ENCODE measurements around the gene HS3ST5. TPM values are rescaled to one million over a fixed set of nuclear protein-coding genes. Genes with fewer than 3 reads are reported as not detected.

The HS3ST5 gene
- total RNA-seq, 4 donors from 2014 or later, result not detected

GRCh38 chr6:114187563-114187962, 155.3 kb downstream of the HS3ST5 start:
- TF ChIP-seq POLR2A (IDR thresholded peaks at IDR 0.05), result no peak
- TF ChIP-seq CTCF (IDR thresholded peaks at IDR 0.05), result no peak
- WGBS, 2 donors, result 79 to 88% methylated on average over 4 of the region's 4 CpGs
- Histone ChIP-seq H3K4me3 (no peak overlapping the region), H3K27ac (no peak overlapping the region), H3K4me1 (no peaks in the 10 kb centered on the region), H3K36me3 (no peaks in the 10 kb centered on the region), H3K27me3 (no peaks in the 10 kb centered on the region), H3K9me3 (no peaks in the 10 kb centered on the region)
- intact Hi-C loops (cut with DNase I), result no loop called here
- DNase-seq, result no peak

- TF ChIP-seq CTCF (IDR thresholded peaks at IDR 0.05) (no peak), POLR2A (IDR thresholded peaks at IDR 0.05) (no peak)
- no peak for DNase-seq
- Histone ChIP-seq H3K4me1 (no peaks in the 10 kb centered on the region), H3K4me3 (no peak overlapping the region), H3K9me3 (no peaks in the 10 kb centered on the region), H3K27me3 (no peaks in the 10 kb centered on the region), H3K27ac (no peak overlapping the region), H3K36me3 (no peaks in the 10 kb centered on the region)
- WGBS, 2 donors, result 64 to 84% methylated on average over 3 of the region's 3 CpGs
- intact Hi-C loops (cut with DNase I), result no loop called here
These were observed 161.2 kb downstream of the HS3ST5 start for GRCh38 chr6:114181664-114182063.

DNA sequence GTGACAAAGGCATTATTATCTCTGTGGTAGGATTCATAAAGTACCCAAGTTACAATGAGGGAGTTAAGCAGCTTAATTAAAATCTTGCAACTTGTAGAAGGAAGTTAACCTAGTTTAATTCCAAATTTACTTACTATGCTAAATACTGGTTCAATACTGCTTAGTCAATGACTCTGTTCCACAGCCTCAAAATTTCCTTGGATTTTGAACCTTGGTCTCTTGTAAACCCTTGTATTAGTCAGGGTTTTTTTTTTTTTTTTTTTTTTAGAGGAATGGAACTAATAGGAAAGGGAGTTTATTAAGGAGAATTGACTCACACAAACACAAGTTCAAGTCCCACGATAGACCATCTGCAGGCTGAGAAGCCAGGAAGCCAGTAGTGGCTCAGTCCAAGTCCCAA, 163.4 kb downstream of the HS3ST5 start:
- no peak overlapping the region for H3K27ac ChIP-seq
- 88 to 100% methylated on average over 1 of the region's 1 CpG for WGBS, 2 donors

GRCh38 chr6:114176726-114177125, 166.1 kb downstream of the HS3ST5 start:
- no peak for DNase-seq
- H3K4me1 ChIP-seq, result no peaks in the 10 kb centered on the region
- no peaks in the 10 kb centered on the region for H3K36me3 ChIP-seq
- no peak overlapping the region for H3K27ac ChIP-seq
- WGBS, 2 donors, result 80 to 89% methylated on average over 2 of the region's 2 CpGs
- H3K4me3 ChIP-seq, result no peak overlapping the region
- H3K9me3 ChIP-seq, result no peaks in the 10 kb centered on the region
- intact Hi-C loops (cut with DNase I), result no loop called here
- TF ChIP-seq CTCF (IDR thresholded peaks at IDR 0.05) (no peak), POLR2A (IDR thresholded peaks at IDR 0.05) (no peak)
- no peaks in the 10 kb centered on the region for H3K27me3 ChIP-seq

More for the DNA sequence above, 163.4 kb downstream of the HS3ST5 start:
- Histone ChIP-seq H3K27me3 (no peaks in the 10 kb centered on the region), H3K4me3 (no peak overlapping the region), H3K4me1 (no peaks in the 10 kb centered on the region), H3K36me3 (no peaks in the 10 kb centered on the region), H3K9me3 (no peaks in the 10 kb centered on the region)
- intact Hi-C loops (cut with DNase I), result no loop called here
- no peak for DNase-seq
- TF ChIP-seq CTCF (IDR thresholded peaks at IDR 0.05) (no peak), POLR2A (IDR thresholded peaks at IDR 0.05) (no peak)

GRCh38 chr6:114172576-114173260, 170.1 kb downstream of the HS3ST5 start:
- Histone ChIP-seq H3K27me3 (peaks cover 0 to 4% (median 0%) of the 10 kb centered on the region in 4 donors), H3K9me3 (no peaks in the 10 kb centered on the region), H3K36me3 (no peaks in the 10 kb centered on the region), H3K27ac (no peak overlapping the region), H3K4me1 (no peaks in the 10 kb centered on the region), H3K4me3 (no peak overlapping the region)
- intact Hi-C loops (cut with DNase I), result no loop called here
- 17 to 44% methylated on average over 1 of the region's 1 CpG for WGBS, 2 donors
- no peak for TF ChIP-seq POLR2A (IDR thresholded peaks at IDR 0.05)
- no peak for DNase-seq

- Histone ChIP-seq H3K27me3 (peaks cover 0 to 4% (median 0%) of the 10 kb centered on the region in 4 donors), H3K4me1 (no peaks in the 10 kb centered on the region), H3K4me3 (no peak overlapping the region), H3K27ac (no peak overlapping the region), H3K36me3 (no peaks in the 10 kb centered on the region), H3K9me3 (no peaks in the 10 kb centered on the region)
- intact Hi-C loops (cut with DNase I), result no loop called here
- 88 to 91% methylated on average over 4 of the region's 4 CpGs for WGBS, 2 donors
- DNase-seq, result no peak
- no peak for TF ChIP-seq CTCF (IDR thresholded peaks at IDR 0.05)
These were observed 171.3 kb downstream of the HS3ST5 start for GRCh38 chr6:114171473-114171872.

All from esophagus squamous epithelium (tissue), 5 donors.